IPS-NIHi11 (cell line): ENCODE measurements around the gene HS3ST1.
"Not testable (repeated sequence)": the region's sequence is repeated elsewhere in the genome, so short reads cannot be mapped to it uniquely, and the experiment has no call there.

Source experiments
- DNase-seq: peaks from one replicate; pipeline ENCODE4 v3.0.0; 2012; ENCODE audit warnings: mixed read lengths, low spot score

The HS3ST1 gene

GRCh38 chr4:11399461-11399971, 29.2 kb downstream of the HS3ST1 start:
- DNase-seq: no peak

- DNase-seq: no peak
Observed at GRCh38 chr4:11397819-11398610, 30.7 kb downstream of the HS3ST1 start.

GRCh38 chr4:11397146-11397545, 31.5 kb downstream of the HS3ST1 start:
- DNase-seq: no peak

- DNase-seq: no peak
Observed at GRCh38 chr4:11393551-11393950, 35.1 kb downstream of the HS3ST1 start.

GRCh38 chr4:11384072-11384471, 44.6 kb downstream of the HS3ST1 start:
- not testable (repeated sequence) for DNase-seq

GRCh38 chr4:11376571-11376970, 52.1 kb downstream of the HS3ST1 start:
- DNase-seq: no peak

GRCh38 chr4:11376146-11376545, 52.5 kb downstream of the HS3ST1 start:
- no peak for DNase-seq

GRCh38 chr4:11368701-11369115, 60.0 kb downstream of the HS3ST1 start:
- no peak for DNase-seq

- peak; percentile 7 for DNase-seq
Observed at GRCh38 chr4:11367371-11367770, 61.3 kb downstream of the HS3ST1 start.

GRCh38 chr4:11366859-11367258, 61.8 kb downstream of the HS3ST1 start:
- DNase-seq: no peak

GRCh38 chr4:11365039-11365438, 63.7 kb downstream of the HS3ST1 start:
- DNase-seq: no peak

GRCh38 chr4:11359591-11359990, 69.1 kb downstream of the HS3ST1 start:
- DNase-seq: no peak

- no peak for DNase-seq
Observed at GRCh38 chr4:11355226-11355625, 73.5 kb downstream of the HS3ST1 start.

- DNase-seq: no peak
Observed at GRCh38 chr4:11354531-11354930, 74.2 kb downstream of the HS3ST1 start.

GRCh38 chr4:11348449-11349088, 80.1 kb downstream of the HS3ST1 start:
- DNase-seq: no peak

- no peak for DNase-seq
Observed at GRCh38 chr4:11344916-11345315, 83.8 kb downstream of the HS3ST1 start.

GRCh38 chr4:11343536-11343935, 85.2 kb downstream of the HS3ST1 start:
- DNase-seq: no peak
